Dedifferentiated amniotic fluid mesenchymal stem cell (primary cell): ENCODE results near the gene MYO10.
A peak's percentile ranks its signal among the peaks of the same experiment; 100 is the strongest.

Source experiments
- DNase-seq: peaks from one replicate; pipeline ENCODE4 v3.0.0-alpha.2; 2016; ENCODE audit errors: extremely low spot score

Gene MYO10

GRCh38 chr5:16709691-16710433 lies 226.2 kb downstream of the MYO10 start:
- DNase-seq = no peak

- no peak for DNase-seq
Measured at GRCh38 chr5:16707869-16708192, 228.3 kb downstream of the MYO10 start.

GRCh38 chr5:16707168-16707868 lies 228.8 kb downstream of the MYO10 start:
- no peak for DNase-seq

- DNase-seq = no peak
Measured at GRCh38 chr5:16704945-16705344, 231.1 kb downstream of the MYO10 start.

GRCh38 chr5:16702964-16703363 lies 233.1 kb downstream of the MYO10 start:
- no peak for DNase-seq

GRCh38 chr5:16701134-16702099 lies 234.7 kb downstream of the MYO10 start:
- no peak for DNase-seq

GRCh38 chr5:16700081-16700480 lies 236.0 kb downstream of the MYO10 start:
- DNase-seq = no peak

GRCh38 chr5:16695779-16696178 lies 240.3 kb downstream of the MYO10 start:
- DNase-seq = no peak

- DNase-seq = no peak
Measured at GRCh38 chr5:16693879-16694278, 242.2 kb downstream of the MYO10 start.

GRCh38 chr5:16691731-16692130 lies 244.4 kb downstream of the MYO10 start:
- DNase-seq = no peak

- DNase-seq = no peak
Measured at GRCh38 chr5:16690243-16690852, 245.7 kb downstream of the MYO10 start.

GRCh38 chr5:16687898-16688297 lies 248.2 kb downstream of the MYO10 start:
- DNase-seq = no peak

GRCh38 chr5:16685069-16685468 lies 251.0 kb downstream of the MYO10 start:
- no peak for DNase-seq

- no peak for DNase-seq
Measured at GRCh38 chr5:16681876-16682275, 254.2 kb downstream of the MYO10 start.

- DNase-seq = no peak
Measured at GRCh38 chr5:16679863-16680262, 256.2 kb downstream of the MYO10 start.

- no peak for DNase-seq
Measured at GRCh38 chr5:16679190-16679589, 256.9 kb downstream of the MYO10 start.

GRCh38 chr5:16675806-16676205 lies 260.3 kb downstream of the MYO10 start:
- no peak for DNase-seq

- DNase-seq = no peak
Measured at GRCh38 chr5:16674750-16675149, 261.3 kb downstream of the MYO10 start.

- no peak for DNase-seq
Measured at GRCh38 chr5:16673241-16674201, 262.6 kb downstream of the MYO10 start.

GRCh38 chr5:16671208-16671607 lies 264.9 kb downstream of the MYO10 start:
- DNase-seq = no peak

- peak; percentile 81 for DNase-seq
Measured at GRCh38 chr5:16669776-16670175, 266.3 kb downstream of the MYO10 start.
